H1 (cell line): ENCODE data around the gene CASQ2. TPM values are rescaled to one million over a fixed set of nuclear protein-coding genes. Genes with fewer than 3 reads are reported as not detected.

Source experiments
- BRCA1 ChIP-seq: IDR thresholded peaks from 2 replicates; pipeline ENCODE4 v1.6.1; 2012; ENCODE audit warnings: low read depth, low read length, improper control_type of control experiment
- SIN3A ChIP-seq, 2 experiments: IDR thresholded peaks in 1 of 2; conservative IDR thresholded peaks in 1 of 2; 2 replicates each; pipeline ENCODE4 v1.6.1; 2011 to 2012; ENCODE audit warnings: low read length in 2 of 2, improper control_type of control experiment in 1 of 2, low read depth in 1 of 2, mild to moderate bottlenecking in 1 of 2
- SP1 ChIP-seq: IDR thresholded peaks from 2 replicates; pipeline ENCODE4 v1.6.1; 2011; ENCODE audit warnings: low read depth, low read length
- polyA plus RNA-seq, 7 experiments: library from polyadenylated mRNA; depleted of rRNA in 3 of 7; stranded (reverse) in 5 of 7; unstranded in 2 of 7; fragments of >200 nt in 5 of 7; fragments of 200-250 nt in 2 of 7; gene quantifications; 1 replicate in 5 of 7; 2 replicates in 1 of 7; 4 replicates in 1 of 7; pipeline versions ENCODE4 v1.2.1 to v1.2.3, GENCODE V29; 2011 to 2013; ENCODE audit warnings: missing spikeins in 2 of 7, mixed read lengths in 2 of 7
- total RNA-seq: library from RNA; stranded (reverse); fragmentation: NEBNext Ultra II Directional; extraction: Animal tissue kit (Norgen Biotek cat#: 25700); gene quantifications from 2 replicates; pipeline ENCODE4 v1.2.1, GENCODE V29; 2021
- TF ChIP-seq, protein P1 (sequence below): fragments of 300-600 bp; sonication (generic); IDR thresholded peaks from 2 replicates; pipeline ENCODE4 v1.7.1; 2012; ENCODE audit warnings: low read length, moderate library complexity, mild to moderate bottlenecking, inconsistent platforms; ENCODE audit not compliant: insufficient replicate concordance

The CASQ2 gene
- total and polyA plus RNA-seq, 2 of the 8 experiments (the other 6 are each of a cell fraction or from before 2014, with no cell fraction given), result not detected

DNA sequence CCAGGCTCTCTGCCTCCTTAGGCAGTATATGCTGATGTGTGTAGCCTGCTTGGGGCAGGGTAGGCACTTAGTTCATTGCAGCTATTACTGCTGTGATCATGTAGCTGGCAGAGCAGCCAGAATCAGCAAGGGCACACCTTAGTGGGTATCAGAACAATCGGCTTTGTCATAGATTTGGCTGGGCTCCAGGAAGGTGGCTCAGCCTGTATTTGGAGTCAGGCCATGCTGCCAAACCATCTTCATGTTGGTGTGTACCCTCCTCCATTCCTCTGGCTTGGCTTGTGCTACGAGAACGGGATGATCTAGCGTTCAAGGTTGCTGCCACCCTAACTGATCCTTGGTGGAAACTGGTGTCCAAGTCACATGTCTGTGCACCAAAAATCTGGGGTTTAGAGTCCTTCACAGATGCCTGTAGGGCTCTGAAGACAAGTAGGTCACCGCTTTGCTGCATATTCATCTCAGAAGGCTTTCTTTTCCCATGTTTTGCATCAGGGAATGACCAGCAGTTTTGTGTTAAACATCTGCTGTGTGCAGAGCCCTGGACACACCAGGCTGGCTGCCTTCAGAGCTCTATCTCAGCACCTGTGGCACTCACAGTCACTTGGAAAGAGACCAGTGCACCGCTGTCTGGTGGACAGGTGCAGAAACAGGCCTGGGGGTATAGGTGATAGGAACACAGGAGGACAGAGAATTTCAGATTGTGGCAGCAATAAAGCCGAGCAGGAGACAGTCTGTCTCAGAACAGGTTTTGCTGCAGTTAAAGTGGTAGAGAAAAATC is 103.0 kb downstream of the CASQ2 start (continued):
- TF ChIP-seq, protein P1, sequence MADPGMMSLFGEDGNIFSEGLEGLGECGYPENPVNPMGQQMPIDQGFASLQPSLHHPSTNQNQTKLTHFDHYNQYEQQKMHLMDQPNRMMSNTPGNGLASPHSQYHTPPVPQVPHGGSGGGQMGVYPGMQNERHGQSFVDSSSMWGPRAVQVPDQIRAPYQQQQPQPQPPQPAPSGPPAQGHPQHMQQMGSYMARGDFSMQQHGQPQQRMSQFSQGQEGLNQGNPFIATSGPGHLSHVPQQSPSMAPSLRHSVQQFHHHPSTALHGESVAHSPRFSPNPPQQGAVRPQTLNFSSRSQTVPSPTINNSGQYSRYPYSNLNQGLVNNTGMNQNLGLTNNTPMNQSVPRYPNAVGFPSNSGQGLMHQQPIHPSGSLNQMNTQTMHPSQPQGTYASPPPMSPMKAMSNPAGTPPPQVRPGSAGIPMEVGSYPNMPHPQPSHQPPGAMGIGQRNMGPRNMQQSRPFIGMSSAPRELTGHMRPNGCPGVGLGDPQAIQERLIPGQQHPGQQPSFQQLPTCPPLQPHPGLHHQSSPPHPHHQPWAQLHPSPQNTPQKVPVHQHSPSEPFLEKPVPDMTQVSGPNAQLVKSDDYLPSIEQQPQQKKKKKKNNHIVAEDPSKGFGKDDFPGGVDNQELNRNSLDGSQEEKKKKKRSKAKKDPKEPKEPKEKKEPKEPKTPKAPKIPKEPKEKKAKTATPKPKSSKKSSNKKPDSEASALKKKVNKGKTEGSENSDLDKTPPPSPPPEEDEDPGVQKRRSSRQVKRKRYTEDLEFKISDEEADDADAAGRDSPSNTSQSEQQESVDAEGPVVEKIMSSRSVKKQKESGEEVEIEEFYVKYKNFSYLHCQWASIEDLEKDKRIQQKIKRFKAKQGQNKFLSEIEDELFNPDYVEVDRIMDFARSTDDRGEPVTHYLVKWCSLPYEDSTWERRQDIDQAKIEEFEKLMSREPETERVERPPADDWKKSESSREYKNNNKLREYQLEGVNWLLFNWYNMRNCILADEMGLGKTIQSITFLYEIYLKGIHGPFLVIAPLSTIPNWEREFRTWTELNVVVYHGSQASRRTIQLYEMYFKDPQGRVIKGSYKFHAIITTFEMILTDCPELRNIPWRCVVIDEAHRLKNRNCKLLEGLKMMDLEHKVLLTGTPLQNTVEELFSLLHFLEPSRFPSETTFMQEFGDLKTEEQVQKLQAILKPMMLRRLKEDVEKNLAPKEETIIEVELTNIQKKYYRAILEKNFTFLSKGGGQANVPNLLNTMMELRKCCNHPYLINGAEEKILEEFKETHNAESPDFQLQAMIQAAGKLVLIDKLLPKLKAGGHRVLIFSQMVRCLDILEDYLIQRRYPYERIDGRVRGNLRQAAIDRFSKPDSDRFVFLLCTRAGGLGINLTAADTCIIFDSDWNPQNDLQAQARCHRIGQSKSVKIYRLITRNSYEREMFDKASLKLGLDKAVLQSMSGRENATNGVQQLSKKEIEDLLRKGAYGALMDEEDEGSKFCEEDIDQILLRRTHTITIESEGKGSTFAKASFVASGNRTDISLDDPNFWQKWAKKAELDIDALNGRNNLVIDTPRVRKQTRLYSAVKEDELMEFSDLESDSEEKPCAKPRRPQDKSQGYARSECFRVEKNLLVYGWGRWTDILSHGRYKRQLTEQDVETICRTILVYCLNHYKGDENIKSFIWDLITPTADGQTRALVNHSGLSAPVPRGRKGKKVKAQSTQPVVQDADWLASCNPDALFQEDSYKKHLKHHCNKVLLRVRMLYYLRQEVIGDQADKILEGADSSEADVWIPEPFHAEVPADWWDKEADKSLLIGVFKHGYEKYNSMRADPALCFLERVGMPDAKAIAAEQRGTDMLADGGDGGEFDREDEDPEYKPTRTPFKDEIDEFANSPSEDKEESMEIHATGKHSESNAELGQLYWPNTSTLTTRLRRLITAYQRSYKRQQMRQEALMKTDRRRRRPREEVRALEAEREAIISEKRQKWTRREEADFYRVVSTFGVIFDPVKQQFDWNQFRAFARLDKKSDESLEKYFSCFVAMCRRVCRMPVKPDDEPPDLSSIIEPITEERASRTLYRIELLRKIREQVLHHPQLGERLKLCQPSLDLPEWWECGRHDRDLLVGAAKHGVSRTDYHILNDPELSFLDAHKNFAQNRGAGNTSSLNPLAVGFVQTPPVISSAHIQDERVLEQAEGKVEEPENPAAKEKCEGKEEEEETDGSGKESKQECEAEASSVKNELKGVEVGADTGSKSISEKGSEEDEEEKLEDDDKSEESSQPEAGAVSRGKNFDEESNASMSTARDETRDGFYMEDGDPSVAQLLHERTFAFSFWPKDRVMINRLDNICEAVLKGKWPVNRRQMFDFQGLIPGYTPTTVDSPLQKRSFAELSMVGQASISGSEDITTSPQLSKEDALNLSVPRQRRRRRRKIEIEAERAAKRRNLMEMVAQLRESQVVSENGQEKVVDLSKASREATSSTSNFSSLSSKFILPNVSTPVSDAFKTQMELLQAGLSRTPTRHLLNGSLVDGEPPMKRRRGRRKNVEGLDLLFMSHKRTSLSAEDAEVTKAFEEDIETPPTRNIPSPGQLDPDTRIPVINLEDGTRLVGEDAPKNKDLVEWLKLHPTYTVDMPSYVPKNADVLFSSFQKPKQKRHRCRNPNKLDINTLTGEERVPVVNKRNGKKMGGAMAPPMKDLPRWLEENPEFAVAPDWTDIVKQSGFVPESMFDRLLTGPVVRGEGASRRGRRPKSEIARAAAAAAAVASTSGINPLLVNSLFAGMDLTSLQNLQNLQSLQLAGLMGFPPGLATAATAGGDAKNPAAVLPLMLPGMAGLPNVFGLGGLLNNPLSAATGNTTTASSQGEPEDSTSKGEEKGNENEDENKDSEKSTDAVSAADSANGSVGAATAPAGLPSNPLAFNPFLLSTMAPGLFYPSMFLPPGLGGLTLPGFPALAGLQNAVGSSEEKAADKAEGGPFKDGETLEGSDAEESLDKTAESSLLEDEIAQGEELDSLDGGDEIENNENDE, result no peak
- no peak for TF ChIP-seq BRCA1
- TF ChIP-seq SIN3A (conservative IDR thresholded peaks at IDR 0.05 in 1 of 2, IDR thresholded peaks at IDR 0.05 in 1 of 2; ENCODE audit: low read depth in 1 of 2, low read length in 2 of 2), result no peak
- TF ChIP-seq SP1, result no peak
- TF ChIP-seq, all 59 proteins: peak for 0
